Uterus (tissue), 4 donors: ENCODE results near the gene DLGAP1. TPM values are rescaled to one million over a fixed set of nuclear protein-coding genes. Genes with fewer than 3 reads are reported as not detected.

Experiments
- DNase-seq, 2 donors: peaks; one replicate each; pipeline ENCODE4 v3.0.0-alpha.2; 2019 to 2020
- H3K27ac ChIP-seq, 2 donors: fragments of 200-600 bp; sonication (generic); 1 replicate in 1 of 2; 2 replicates in 1 of 2; pipeline ENCODE4 v1.5.1; 2016 to 2018
- H3K27me3 ChIP-seq, 2 donors: fragments of 200-600 bp; sonication (generic); one replicate each; pipeline ENCODE4 v1.5.1; 2018 to 2019; ENCODE audit warnings: control low read depth in 1 of 2
- H3K36me3 ChIP-seq, 2 donors: fragments of 200-600 bp; sonication (generic); one replicate each; pipeline ENCODE4 v1.5.1; 2019; ENCODE audit warnings: control low read depth in 1 of 2
- H3K4me1 ChIP-seq, 2 donors: fragments of 200-600 bp; sonication (generic); one replicate each; pipeline ENCODE4 v1.5.1; 2018 to 2019; ENCODE audit warnings: control low read depth in 1 of 2
- H3K4me3 ChIP-seq, 2 donors: fragments of 200-600 bp; sonication (generic); 1 replicate in 1 of 2; 2 replicates in 1 of 2; pipeline ENCODE4 v1.5.1; 2018 to 2019; ENCODE audit warnings: mild to moderate bottlenecking in 1 of 2
- H3K9me3 ChIP-seq, 2 donors: fragments of 200-600 bp; sonication (generic); one replicate each; pipeline ENCODE4 v1.5.1; 2019; ENCODE audit warnings: control low read depth in 1 of 2
- CTCF ChIP-seq, 4 experiments: fragments of 200-600 bp in 2 of 4; fragments of 450-650 bp in 2 of 4; sonication (generic) in 2 of 4; IDR thresholded peaks; one replicate each; pipeline ENCODE4 v1.5.1; 2016 to 2019; ENCODE audit warnings: antibody characterized with exemption in 4 of 4, mild to moderate bottlenecking in 2 of 4, moderate library complexity in 1 of 4
- POLR2A ChIP-seq, 2 donors: fragments of 450-650 bp; IDR thresholded peaks; one replicate each; pipeline ENCODE4 v1.6.1; 2016; ENCODE audit warnings: antibody characterized with exemption in 2 of 2, mild to moderate bottlenecking in 1 of 2, moderate library complexity in 1 of 2
- intact Hi-C: fragments of 100-400 bp; cut with DNase I; formaldehyde crosslinking; loops from one replicate; pipeline ENCODE4 v1.15.1; 2023; ENCODE audit warnings: low total_unique reads
- total RNA-seq, 4 donors: library from RNA; depleted of rRNA in 3 of 4; stranded (reverse); fragments of >200 nt in 3 of 4; gene quantifications; one replicate each; pipeline versions ENCODE4 v1.1.0 to v1.2.4, GENCODE V29; 2014 to 2023
- donor health status: DM: yes; HTN: yes; CAD: no.

DLGAP1 gene
- total RNA-seq, 4 donors from 2014 or later = 1.0 to 9.6 (median 3.3) TPM

- Histone ChIP-seq H3K36me3 (no peaks in the 10 kb centered on the region), H3K27me3 (no peaks in the 10 kb centered on the region), H3K4me1 (no peaks in the 10 kb centered on the region), H3K4me3 (no peak overlapping the region), H3K27ac (no peak overlapping the region), H3K9me3 (no peaks in the 10 kb centered on the region)
- no peak for DNase-seq
- intact Hi-C loops = no loop called here
- TF ChIP-seq POLR2A (IDR thresholded peaks at IDR 0.05) = no peak
- no peak for TF ChIP-seq CTCF (IDR thresholded peaks at IDR 0.05)
Observed at GRCh38 chr18:3830604-3831003, 624.5 kb downstream of the DLGAP1 start.

- Histone ChIP-seq H3K27ac (no peak overlapping the region), H3K4me3 (no peak overlapping the region), H3K4me1 (no peaks in the 10 kb centered on the region), H3K27me3 (no peaks in the 10 kb centered on the region), H3K36me3 (no peaks in the 10 kb centered on the region), H3K9me3 (no peaks in the 10 kb centered on the region)
- intact Hi-C loops = no loop called here
- no peak for TF ChIP-seq CTCF (IDR thresholded peaks at IDR 0.05)
- no peak for TF ChIP-seq POLR2A (IDR thresholded peaks at IDR 0.05)
- DNase-seq = no peak
Observed at GRCh38 chr18:3827236-3827845, 627.8 kb downstream of the DLGAP1 start.

- H3K4me1 ChIP-seq = no peaks in the 10 kb centered on the region
- TF ChIP-seq CTCF (IDR thresholded peaks at IDR 0.05) (no peak), POLR2A (IDR thresholded peaks at IDR 0.05) (no peak)
- no peaks in the 10 kb centered on the region for H3K9me3 ChIP-seq
- no peaks in the 10 kb centered on the region for H3K27me3 ChIP-seq
- intact Hi-C loops = no loop called here
- no peak overlapping the region for H3K27ac ChIP-seq
- H3K36me3 ChIP-seq = no peaks in the 10 kb centered on the region
- no peak for DNase-seq
- no peak overlapping the region for H3K4me3 ChIP-seq
Observed at GRCh38 chr18:3826021-3826420, 629.1 kb downstream of the DLGAP1 start.

- H3K9me3 ChIP-seq = no peaks in the 10 kb centered on the region
- no peak for TF ChIP-seq CTCF (IDR thresholded peaks at IDR 0.05)
- no peak for TF ChIP-seq POLR2A (IDR thresholded peaks at IDR 0.05)
- no peaks in the 10 kb centered on the region for H3K36me3 ChIP-seq
- DNase-seq = no peak
- no peaks in the 10 kb centered on the region for H3K27me3 ChIP-seq
- no peak overlapping the region for H3K27ac ChIP-seq
- H3K4me1 ChIP-seq = no peaks in the 10 kb centered on the region
- H3K4me3 ChIP-seq = no peak overlapping the region
- intact Hi-C loops = no loop called here
Observed at GRCh38 chr18:3824101-3824500, 631.0 kb downstream of the DLGAP1 start.

- H3K4me1 ChIP-seq = no peaks in the 10 kb centered on the region
- no peaks in the 10 kb centered on the region for H3K36me3 ChIP-seq
- no peak for TF ChIP-seq CTCF (IDR thresholded peaks at IDR 0.05)
- TF ChIP-seq POLR2A (IDR thresholded peaks at IDR 0.05) = no peak
- H3K27ac ChIP-seq = no peak overlapping the region
- DNase-seq = no peak
- no peak overlapping the region for H3K4me3 ChIP-seq
- no peaks in the 10 kb centered on the region for H3K9me3 ChIP-seq
- no peaks in the 10 kb centered on the region for H3K27me3 ChIP-seq
- intact Hi-C loops = no loop called here
Observed at GRCh38 chr18:3823073-3823472, 632.0 kb downstream of the DLGAP1 start.
